HepG2 (cell line): ENCODE results near the gene MAT2A. TPM values are rescaled to one million over a fixed set of nuclear protein-coding genes. Genes with fewer than 3 reads are reported as not detected.

Source experiments
- AKAP8 ChIP-seq: sonication (generic); formaldehyde crosslinking; IDR thresholded peaks from 2 replicates; pipeline ENCODE4 v1.5.1; 2020; ENCODE audit warnings: mild to moderate bottlenecking, missing genetic modification reagents
- CC2D1A ChIP-seq: sonication (generic); formaldehyde crosslinking; IDR thresholded peaks from 2 replicates; pipeline ENCODE4 v1.8.1; 2023; ENCODE audit warnings: mild to moderate bottlenecking, missing genetic modification reagents
- KDM6A ChIP-seq: IDR thresholded peaks from 2 replicates; pipeline ENCODE4 v1.6.1; 2016; ENCODE audit warnings: low read depth
- MAZ ChIP-seq, 2 experiments: sonication (generic) in 1 of 2; formaldehyde crosslinking in 1 of 2; IDR thresholded peaks; 2 replicates each; pipeline versions ENCODE4 v1.5.0 to v1.6.1; 2012 to 2020; ENCODE audit warnings: low read depth in 2 of 2, mild to moderate bottlenecking in 2 of 2, borderline replicate concordance in 1 of 2, improper control_type of control experiment in 1 of 2, low read length in 1 of 2, missing genetic modification reagents in 1 of 2, moderate library complexity in 1 of 2
- MEF2D ChIP-seq: sonication (generic); formaldehyde crosslinking; IDR thresholded peaks from 2 replicates; pipeline ENCODE4 v1.5.1; 2020; ENCODE audit warnings: mild to moderate bottlenecking, missing genetic modification reagents
- NFKB2 ChIP-seq: sonication (generic); formaldehyde crosslinking; IDR thresholded peaks from 2 replicates; pipeline ENCODE4 v1.4.0; 2020; ENCODE audit warnings: missing genetic modification reagents, borderline replicate concordance
- NR3C1 ChIP-seq: sonication (generic); formaldehyde crosslinking; IDR thresholded peaks from 2 replicates; pipeline ENCODE4 v1.4.0; 2020; ENCODE audit warnings: missing genetic modification reagents
- RFXANK ChIP-seq: IDR thresholded peaks from 2 replicates; pipeline ENCODE4 v1.6.1; 2016
- SMARCC2 ChIP-seq: fragments of 450-650 bp; IDR thresholded peaks from 2 replicates; pipeline ENCODE4 v1.6.1; 2017; ENCODE audit warnings: antibody characterized with exemption, mild to moderate bottlenecking
- SMC3 ChIP-seq: IDR thresholded peaks from 2 replicates; pipeline ENCODE4 v1.6.1; 2011; ENCODE audit warnings: low read length, improper control_type of control experiment
- SOX5 ChIP-seq: IDR thresholded peaks from 2 replicates; pipeline ENCODE4 v1.6.1; 2016; ENCODE audit warnings: borderline replicate concordance
- SP5 ChIP-seq: IDR thresholded peaks from 2 replicates; pipeline ENCODE4 v1.6.1; 2016; ENCODE audit warnings: low read depth, borderline replicate concordance
- TAF1 ChIP-seq: sonication (generic); formaldehyde crosslinking; IDR thresholded peaks from 2 replicates; pipeline ENCODE4 v1.4.0; 2020; ENCODE audit warnings: missing genetic modification reagents
- TAF15 ChIP-seq: fragments of 200-400 bp; formaldehyde crosslinking; IDR thresholded peaks from one replicate; pipeline ENCODE4 v1.6.1; 2018; ENCODE audit warnings: mild to moderate bottlenecking, low read depth, low read length; ENCODE audit not compliant: poor library complexity, severe bottlenecking
- TBX3 ChIP-seq: fragments of 450-650 bp; IDR thresholded peaks from 2 replicates; pipeline ENCODE4 v1.6.1; 2017; ENCODE audit warnings: antibody characterized with exemption, mild to moderate bottlenecking, inconsistent platforms, borderline replicate concordance
- ZBTB21 ChIP-seq: sonication (generic); formaldehyde crosslinking; IDR thresholded peaks from 2 replicates; pipeline ENCODE4 v1.4.0; 2020; ENCODE audit warnings: missing genetic modification reagents
- ZFP41 ChIP-seq: sonication (generic); formaldehyde crosslinking; IDR thresholded peaks from 2 replicates; pipeline ENCODE4 v1.4.0; 2020; ENCODE audit warnings: mild to moderate bottlenecking, missing genetic modification reagents, borderline replicate concordance
- ZNF274 ChIP-seq: sonication (generic); formaldehyde crosslinking; IDR thresholded peaks from 2 replicates; pipeline ENCODE4 v1.5.1; 2020; ENCODE audit warnings: mild to moderate bottlenecking, missing genetic modification reagents
- ZNF432 ChIP-seq: sonication (generic); formaldehyde crosslinking; IDR thresholded peaks from 2 replicates; pipeline ENCODE4 v1.5.0; 2020; ENCODE audit warnings: missing genetic modification reagents, mild to moderate bottlenecking, borderline replicate concordance
- ZNF768 ChIP-seq: sonication (generic); formaldehyde crosslinking; IDR thresholded peaks from 2 replicates; pipeline ENCODE4 v1.4.0; 2020; ENCODE audit warnings: missing genetic modification reagents
- ZNF883 ChIP-seq: sonication (generic); formaldehyde crosslinking; IDR thresholded peaks from 2 replicates; pipeline ENCODE4 v1.5.1; 2020; ENCODE audit warnings: mild to moderate bottlenecking, missing genetic modification reagents; ENCODE audit errors: not compliant biosample characterization
- polyA plus RNA-seq, 8 experiments: library from polyadenylated mRNA; depleted of rRNA in 3 of 8; stranded (reverse) in 7 of 8; unstranded in 1 of 8; fragments of >200 nt; fragmentation: Illumina TruSeq in 4 of 8; extraction: Trizol in 4 of 8; gene quantifications; 2 replicates each; pipeline versions ENCODE4 v1.2.1 to v1.2.3, GENCODE V29; 2011 to 2016; ENCODE audit warnings: low read depth in 4 of 8, missing spikeins in 1 of 8, mixed read lengths in 1 of 8; ENCODE audit not compliant: insufficient read depth in 1 of 8
- total RNA-seq, 5 experiments: library from RNA; depleted of rRNA; stranded (reverse); fragments of >200 nt; fragmentation: Illumina TruSeq; extraction: Trizol; gene quantifications; 2 replicates each; pipeline ENCODE4 v1.2.3, GENCODE V29; 2016; ENCODE audit warnings: low read depth in 1 of 5
- TF ChIP-seq, protein P1 (sequence below): IDR thresholded peaks from 2 replicates; pipeline ENCODE4 v1.6.1; 2016; ENCODE audit warnings: mild to moderate bottlenecking, missing biosample characterization, missing genetic modification reagents
- TF ChIP-seq, protein P2 (sequence below): sonication (generic); formaldehyde crosslinking; IDR thresholded peaks from 2 replicates; pipeline ENCODE4 v1.8.0; 2022; ENCODE audit warnings: low read depth, missing genetic modification reagents
- TF ChIP-seq, protein P3 (sequence below): sonication (generic); formaldehyde crosslinking; IDR thresholded peaks from 2 replicates; pipeline ENCODE4 v1.5.0; 2020; ENCODE audit warnings: mild to moderate bottlenecking, missing genetic modification reagents, borderline replicate concordance
- TF ChIP-seq, protein P4 (sequence below): sonication (generic); formaldehyde crosslinking; IDR thresholded peaks from 2 replicates; pipeline ENCODE4 v1.4.0; 2020; ENCODE audit warnings: missing genetic modification reagents

Gene MAT2A
- total and polyA plus RNA-seq, 2 of the 13 experiments (the other 11 are each of a cell fraction or from before 2014, with no cell fraction given): 155 to 331 TPM

DNA sequence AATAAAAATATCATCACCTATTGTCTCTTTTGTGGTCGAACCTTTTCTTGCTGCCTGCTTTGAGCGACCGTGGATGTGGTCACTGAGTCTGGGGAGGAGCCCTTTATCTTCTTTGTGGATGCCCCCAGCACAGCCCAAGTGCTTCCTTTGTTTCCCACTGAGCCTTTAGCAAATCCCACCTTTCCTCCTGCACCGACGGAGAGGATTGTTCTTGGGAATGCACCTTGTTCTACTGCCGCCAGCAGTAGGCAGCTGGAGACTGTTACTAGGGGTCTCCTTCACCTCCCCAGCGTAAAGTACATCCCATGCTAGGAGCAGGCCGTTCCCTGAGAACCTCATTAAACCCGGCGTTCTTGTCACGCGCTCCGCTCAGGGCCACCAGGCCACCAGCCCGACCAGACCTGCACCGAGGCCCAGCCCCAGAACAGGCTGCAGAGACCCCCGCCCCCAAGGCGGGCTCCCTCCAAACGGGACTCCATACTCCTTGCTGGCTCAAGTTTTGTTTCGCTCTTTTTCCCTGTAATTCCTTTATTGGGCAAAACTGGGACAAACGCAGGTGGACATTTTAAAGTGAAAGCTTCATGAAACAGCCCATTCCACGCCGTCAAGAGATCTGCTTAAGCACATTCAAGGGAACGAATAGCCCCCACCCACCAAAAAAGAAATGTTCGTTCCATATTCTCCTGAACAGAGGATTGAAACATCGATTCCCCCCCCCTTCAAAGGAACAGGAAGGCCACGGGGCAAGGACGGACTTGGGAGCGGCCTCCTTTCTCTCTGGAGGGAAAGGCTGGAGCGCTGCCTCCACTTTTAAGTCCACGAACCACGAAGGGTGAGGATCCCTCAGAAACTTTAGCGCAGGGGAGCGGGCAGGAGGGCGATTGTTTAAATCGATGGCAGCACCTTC is 1.1 kb upstream of the MAT2A start (continued):
- TF ChIP-seq, protein P1, sequence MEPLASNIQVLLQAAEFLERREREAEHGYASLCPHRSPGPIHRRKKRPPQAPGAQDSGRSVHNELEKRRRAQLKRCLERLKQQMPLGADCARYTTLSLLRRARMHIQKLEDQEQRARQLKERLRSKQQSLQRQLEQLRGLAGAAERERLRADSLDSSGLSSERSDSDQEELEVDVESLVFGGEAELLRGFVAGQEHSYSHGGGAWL (CRISPR knock-in tag): no peak
- TF ChIP-seq TAF15 (no peak), SP5 (no peak), NFKB2 (CRISPR knock-in tag) (peak; percentile 81; the same call in 1 of the 2 replicates), SMARCC2 (no peak), RFXANK (CRISPR knock-in tag) (no peak), ZBTB21 (CRISPR knock-in tag) (no peak), ZNF274 (CRISPR knock-in tag) (no peak), MEF2D (peak; percentile 33), ZNF768 (CRISPR knock-in tag) (peak; percentile 63; the same call in 1 of the 2 replicates), AKAP8 (CRISPR knock-in tag) (no peak; the same call in 1 of the 2 replicates), MAZ (IDR thresholded peaks at IDR 0.05; ENCODE audit: borderline replicate concordance, low read depth, low read length) (no peak), MAZ (CRISPR knock-in tag; IDR thresholded peaks at IDR 0.05; ENCODE audit: low read depth) (no peak), SOX5 (CRISPR knock-in tag) (peak; percentile 17; the same call in 1 of the 2 replicates), ZNF432 (no peak), ZFP41 (0 out of 2 replicates have a peak, but pooled peaks have one; percentile 69), NR3C1 (CRISPR knock-in tag) (no peak), CC2D1A (CRISPR knock-in tag) (no peak), KDM6A (CRISPR knock-in tag) (no peak), ZNF883 (CRISPR knock-in tag) (peak; percentile 4), TBX3 (no peak), TAF1 (CRISPR knock-in tag) (no peak), SMC3 (peak; percentile 32; the same call in 1 of the 2 replicates)
- TF ChIP-seq, protein P2, sequence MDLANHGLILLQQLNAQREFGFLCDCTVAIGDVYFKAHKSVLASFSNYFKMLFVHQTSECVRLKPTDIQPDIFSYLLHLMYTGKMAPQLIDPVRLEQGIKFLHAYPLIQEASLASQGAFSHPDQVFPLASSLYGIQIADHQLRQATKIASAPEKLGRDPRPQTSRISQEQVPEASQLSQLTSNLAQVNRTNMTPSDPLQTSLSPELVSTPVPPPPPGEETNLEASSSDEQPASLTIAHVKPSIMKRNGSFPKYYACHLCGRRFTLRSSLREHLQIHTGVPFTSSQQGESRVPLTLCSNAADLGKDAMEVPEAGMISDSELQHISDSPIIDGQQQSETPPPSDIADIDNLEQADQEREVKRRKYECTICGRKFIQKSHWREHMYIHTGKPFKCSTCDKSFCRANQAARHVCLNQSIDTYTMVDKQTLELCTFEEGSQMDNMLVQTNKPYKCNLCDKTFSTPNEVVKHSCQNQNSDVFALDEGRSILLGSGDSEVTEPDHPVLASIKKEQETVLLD (CRISPR knock-in tag): no peak
- TF ChIP-seq, protein P3, sequence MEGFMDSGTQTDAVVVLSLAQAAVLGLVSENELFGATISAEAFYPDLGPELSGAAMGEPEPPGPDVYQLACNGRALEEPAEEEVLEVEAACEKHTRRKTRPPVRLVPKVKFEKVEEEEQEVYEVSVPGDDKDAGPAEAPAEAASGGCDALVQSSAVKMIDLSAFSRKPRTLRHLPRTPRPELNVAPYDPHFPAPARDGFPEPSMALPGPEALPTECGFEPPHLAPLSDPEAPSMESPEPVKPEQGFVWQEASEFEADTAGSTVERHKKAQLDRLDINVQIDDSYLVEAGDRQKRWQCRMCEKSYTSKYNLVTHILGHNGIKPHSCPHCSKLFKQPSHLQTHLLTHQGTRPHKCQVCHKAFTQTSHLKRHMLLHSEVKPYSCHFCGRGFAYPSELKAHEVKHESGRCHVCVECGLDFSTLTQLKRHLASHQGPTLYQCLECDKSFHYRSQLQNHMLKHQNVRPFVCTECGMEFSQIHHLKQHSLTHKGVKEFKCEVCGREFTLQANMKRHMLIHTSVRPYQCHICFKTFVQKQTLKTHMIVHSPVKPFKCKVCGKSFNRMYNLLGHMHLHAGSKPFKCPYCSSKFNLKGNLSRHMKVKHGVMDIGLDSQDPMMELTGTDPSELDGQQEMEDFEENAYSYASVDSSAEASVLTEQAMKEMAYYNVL: no peak; the same call in none of the 2 replicates
- TF ChIP-seq, protein P4, sequence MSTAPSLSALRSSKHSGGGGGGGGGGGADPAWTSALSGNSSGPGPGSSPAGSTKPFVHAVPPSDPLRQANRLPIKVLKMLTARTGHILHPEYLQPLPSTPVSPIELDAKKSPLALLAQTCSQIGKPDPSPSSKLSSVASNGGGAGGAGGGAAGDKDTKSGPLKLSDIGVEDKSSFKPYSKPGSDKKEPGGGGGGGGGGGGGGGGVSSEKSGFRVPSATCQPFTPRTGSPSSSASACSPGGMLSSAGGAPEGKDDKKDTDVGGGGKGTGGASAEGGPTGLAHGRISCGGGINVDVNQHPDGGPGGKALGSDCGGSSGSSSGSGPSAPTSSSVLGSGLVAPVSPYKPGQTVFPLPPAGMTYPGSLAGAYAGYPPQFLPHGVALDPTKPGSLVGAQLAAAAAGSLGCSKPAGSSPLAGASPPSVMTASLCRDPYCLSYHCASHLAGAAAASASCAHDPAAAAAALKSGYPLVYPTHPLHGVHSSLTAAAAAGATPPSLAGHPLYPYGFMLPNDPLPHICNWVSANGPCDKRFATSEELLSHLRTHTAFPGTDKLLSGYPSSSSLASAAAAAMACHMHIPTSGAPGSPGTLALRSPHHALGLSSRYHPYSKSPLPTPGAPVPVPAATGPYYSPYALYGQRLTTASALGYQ (CRISPR knock-in tag): no peak; the same call in 1 of the 2 replicates
